ENCODE measurements around the gene CELA2B.
"Not testable (repeated sequence)": the region's sequence is repeated elsewhere in the genome, so short reads cannot be mapped to it uniquely, and the experiment has no call there.

CELA2B gene

DNA sequence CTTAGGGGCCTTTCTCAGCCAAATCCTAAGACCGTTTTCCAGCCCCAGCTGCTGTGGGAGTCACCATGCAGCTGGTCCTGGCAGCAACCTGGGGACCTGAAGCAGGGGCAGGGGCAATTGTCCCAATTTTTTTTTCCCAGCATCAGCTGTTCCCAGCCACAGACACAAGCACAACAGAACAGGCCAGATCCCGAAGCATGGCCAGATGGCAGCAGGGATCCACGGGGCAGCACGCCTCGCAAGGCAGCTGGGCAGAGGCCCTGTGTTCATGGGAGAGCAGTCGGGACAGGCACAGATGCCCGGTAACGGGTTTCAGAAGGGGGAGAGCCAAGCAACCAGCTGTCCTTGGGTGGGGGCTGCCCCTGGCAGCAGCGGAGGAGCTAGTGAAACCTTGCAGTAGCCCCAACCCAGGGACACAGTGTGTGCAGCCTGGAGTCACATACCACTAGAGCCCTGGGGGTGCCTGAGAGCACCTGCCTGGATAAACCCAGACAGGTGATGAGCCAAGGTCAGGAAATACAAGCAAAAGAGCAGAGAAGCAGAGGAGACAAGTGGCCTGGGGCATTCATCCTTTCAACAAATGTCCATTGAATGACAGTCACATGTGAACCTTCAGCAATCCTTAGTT, 6.0 kb upstream of the CELA2B start:
- DNase-seq, result not testable (repeated sequence)

- DNase-seq, result not testable (repeated sequence)
These were observed 4.8 kb upstream of the CELA2B start for GRCh38 chr1:15471067-15471466.

DNA sequence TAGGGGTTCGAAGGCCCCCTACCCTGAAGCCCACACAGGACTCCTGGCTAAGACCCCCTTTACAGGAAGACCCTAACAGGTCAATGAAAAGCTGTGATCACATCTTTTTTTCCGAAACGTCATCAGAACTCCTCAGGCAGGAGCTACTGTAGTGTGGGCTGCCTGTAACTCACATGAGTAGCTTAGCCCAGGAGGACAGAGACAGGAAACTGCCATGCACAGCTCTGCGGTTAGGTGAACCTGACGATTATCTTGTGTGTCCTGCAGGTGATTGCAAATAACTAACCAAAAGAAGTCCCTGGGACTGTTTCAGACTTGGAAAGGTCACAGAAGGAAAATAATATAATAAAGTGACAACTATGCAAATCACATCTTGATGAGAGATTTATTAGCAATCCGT, 4.2 kb upstream of the CELA2B start:
- DNase-seq, result not testable (repeated sequence)

DNA sequence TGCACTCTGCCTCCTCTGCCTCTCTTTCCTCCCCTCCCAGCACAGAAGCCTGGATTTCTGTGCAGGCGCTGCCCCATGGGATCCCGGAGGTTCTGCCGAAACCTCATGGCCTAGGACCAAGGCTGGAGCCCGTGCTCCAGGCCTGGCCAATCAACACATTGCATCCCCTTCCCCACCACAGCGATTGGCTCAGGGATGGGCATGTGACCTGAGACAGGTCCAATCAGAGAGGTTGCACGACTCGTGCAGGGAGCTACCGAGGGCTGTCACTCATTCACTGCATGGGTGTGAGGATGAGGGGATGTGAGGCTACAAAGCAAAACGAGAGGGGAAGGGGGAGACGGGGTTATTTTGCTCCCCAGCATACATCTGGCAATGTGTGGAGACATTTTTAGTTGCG, 3.3 kb upstream of the CELA2B start:
- DNase-seq, result no peak

DNA sequence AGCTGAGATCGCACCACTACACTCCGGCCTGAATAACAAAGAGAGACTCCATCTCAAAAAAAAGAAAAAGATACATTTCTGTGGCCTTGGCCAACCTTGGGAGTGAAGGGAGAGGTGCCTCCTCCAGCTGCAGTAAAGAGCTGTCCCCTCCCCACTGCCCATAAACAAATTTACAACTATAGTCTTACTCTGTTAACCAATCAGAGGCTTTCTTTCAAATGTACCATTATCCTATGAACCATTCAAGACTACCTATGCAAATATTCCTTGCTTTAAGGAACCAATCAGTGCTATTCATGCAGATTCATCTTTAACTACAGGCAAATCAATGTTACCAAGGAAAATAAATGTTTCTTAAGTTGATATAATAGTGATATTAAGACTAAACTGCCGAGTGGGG, 1.0 kb downstream of the CELA2B start:
- no peak for DNase-seq

GRCh38 chr1:15477646-15478212, 1.8 kb downstream of the CELA2B start:
- no peak for DNase-seq

GRCh38 chr1:15479654-15480347, 3.9 kb downstream of the CELA2B start:
- no peak for DNase-seq

- not testable (repeated sequence) for DNase-seq
These were observed 6.6 kb downstream of the CELA2B start for GRCh38 chr1:15482455-15482854.

GRCh38 chr1:15482983-15483543, 7.2 kb downstream of the CELA2B start:
- DNase-seq, result not testable (repeated sequence)

DNA sequence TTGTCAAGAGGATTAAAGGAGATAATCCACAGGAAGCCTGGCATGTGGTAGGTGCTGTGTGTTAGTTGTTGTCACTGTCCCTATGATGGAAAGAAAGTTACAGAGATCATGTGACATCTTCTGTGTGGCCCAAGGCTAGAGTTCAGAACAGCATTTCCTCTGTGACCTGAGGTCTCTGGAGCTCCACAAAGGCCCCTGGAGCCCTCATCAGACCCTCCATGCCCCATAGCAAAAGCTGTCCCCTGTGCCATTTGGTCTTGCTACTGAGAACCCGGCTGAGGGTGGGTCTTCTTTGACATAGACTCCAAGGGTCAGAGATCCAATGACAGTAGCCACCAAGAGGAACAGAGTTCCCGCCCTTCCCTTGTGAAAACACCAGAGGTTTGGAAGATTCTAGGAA, 8.1 kb downstream of the CELA2B start:
- DNase-seq, result no peak

- DNase-seq, result not testable (repeated sequence)
These were observed 8.5 kb downstream of the CELA2B start for GRCh38 chr1:15484443-15484842.

GRCh38 chr1:15485636-15486035, 9.7 kb downstream of the CELA2B start:
- no peak for DNase-seq

DNA sequence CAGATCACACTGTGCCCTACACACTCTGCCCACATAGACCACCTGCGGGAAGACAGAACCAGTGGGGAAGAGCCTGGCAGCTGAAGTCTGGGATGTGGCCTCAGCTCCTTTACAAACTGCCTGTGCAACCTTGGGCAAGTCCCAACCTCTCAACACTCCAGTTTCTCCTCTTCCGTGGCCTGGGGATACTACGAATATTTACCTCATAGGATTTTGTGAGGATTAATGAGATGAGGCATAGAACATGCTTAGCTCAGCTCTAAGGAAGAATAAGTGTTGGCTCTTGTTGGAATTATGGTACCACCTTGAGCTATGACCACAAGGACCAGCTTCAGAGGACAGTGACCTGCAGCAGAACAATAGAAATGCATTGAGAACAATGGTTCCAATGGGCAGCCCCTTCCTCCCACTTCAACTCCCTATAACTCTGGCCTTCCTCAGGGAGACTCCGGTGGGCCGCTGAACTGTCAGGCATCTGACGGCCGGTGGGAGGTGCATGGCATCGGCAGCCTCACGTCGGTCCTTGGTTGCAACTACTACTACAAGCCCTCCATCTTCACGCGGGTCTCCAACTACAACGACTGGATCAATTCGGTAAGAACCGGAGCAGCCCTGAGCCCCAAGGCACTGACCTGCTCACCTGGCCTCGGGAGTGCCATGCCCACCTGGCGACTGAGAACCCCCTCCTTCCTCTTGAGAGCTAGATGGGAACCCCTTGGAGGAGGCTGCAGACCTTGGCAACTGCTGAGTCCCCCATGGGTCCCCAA, 11.1 kb downstream of the CELA2B start:
- DNase-seq, result not testable (repeated sequence)

- no peak for DNase-seq
These were observed 12.5 kb downstream of the CELA2B start for GRCh38 chr1:15488371-15488770.

GRCh38 chr1:15489052-15489736, 13.3 kb downstream of the CELA2B start:
- DNase-seq, result no peak

DNA sequence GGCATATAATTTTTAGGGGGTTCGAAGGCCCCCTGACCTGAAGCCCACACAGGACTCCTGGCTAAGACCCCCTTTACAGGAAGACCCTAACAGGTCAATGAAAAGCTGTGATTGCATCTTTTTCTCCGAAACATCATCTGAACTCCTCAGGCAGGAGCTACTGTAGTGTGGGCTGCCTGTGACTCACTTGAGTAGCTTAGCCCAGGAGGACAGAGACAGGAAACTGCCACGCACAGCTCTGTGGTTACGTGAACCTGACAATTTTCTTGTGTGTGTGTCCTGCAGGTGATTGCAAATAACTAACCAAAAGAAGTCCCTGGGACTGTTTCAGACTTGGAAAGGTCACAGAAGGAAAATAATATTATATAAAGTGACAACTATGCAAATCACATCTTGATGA, 15.1 kb downstream of the CELA2B start:
- DNase-seq, result not testable (repeated sequence)

DNA sequence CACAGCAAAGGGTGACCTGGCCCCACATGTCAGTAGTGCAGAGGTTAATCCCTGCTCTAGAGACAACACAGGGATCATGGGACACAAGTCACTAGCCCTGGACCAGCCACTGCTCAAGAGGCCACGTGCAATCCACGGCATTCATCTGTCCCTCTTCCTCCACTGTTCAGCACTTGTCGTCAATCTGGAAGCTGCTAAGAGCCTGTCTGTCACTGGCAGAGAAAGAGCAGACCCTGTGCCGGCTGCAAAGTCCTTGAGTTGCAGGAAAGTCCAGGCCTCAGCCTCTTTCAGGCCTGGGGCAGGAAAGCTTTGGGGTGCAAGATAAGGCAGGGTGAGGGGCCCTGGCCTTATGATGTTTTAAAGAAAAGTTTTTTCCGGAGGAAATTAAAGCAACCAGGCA, 16.7 kb downstream of the CELA2B start:
- DNase-seq, result no peak

- DNase-seq, result no peak
These were observed 18.0 kb downstream of the CELA2B start for GRCh38 chr1:15493869-15494390.

DNA sequence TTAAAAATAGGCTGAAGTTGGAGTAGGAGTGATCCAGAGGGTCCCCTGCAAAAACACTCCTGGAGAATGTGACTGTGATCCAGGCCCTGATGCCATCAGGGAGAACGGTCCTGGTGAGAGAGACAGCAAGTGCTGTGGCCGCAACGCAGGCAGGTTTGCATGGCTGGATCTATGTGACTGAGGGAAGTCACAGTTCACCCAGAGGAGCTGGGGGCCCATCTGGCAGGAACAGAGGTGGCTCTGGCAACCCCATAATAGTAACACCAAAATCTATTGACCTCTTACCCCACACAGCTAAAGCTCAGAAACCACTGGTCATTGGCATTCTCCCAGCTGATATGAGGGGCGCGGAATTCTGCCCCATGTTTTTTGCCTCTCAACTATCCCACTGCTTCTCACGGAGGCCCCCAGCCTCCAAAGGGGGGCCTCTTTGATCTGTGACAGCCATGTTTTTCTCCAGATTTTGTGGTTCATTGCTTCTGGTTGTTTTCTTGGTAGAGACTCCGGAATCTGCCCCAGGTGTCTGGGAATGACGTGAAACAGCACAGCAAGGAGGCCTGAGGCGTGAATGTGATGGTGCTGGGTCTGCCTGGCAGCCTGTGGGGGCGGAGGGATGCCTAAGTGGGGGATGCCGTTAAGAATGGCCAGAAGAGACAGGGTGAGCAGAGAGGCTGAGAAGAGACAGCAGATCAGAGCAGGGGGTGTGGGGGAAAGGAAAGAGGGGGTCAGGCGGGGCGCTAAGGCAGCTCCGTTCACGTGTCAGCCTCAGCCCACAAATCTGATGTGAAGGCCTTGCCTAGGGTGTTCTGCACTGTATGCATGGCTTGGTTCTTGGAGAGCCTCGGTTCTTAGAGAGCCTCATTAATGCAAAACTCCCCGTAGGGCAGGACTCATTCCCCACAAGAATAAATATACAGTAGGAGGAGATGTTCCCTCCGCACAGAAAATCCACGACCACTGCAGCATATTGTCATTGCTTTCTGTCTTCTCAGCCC, 24.6 kb downstream of the CELA2B start:
- DNase-seq, result no peak

GRCh38 chr1:15501208-15502032, 25.5 kb downstream of the CELA2B start:
- peak; percentile 75 for DNase-seq
